ENCODE results near the gene KLHL35.

GRCh38 chr11:75408957-75409219 is 24.1 kb downstream of the KLHL35 start:
- TF ChIP-seq CREB1 (CRISPR knock-in tag; IDR thresholded peaks at IDR 0.05; ENCODE audit: low read depth), result no peak
- no peak for TF ChIP-seq CTCF (conservative IDR thresholded peaks at IDR 0.05; ENCODE audit: low read depth in 2 of 2)

Measured in GM23338 (cell line).